HG03442 (cell line): ENCODE measurements around the gene IMPG2.
"Not testable (repeated sequence)": the region's sequence is repeated elsewhere in the genome, so short reads cannot be mapped to it uniquely, and the experiment has no call there.

ENCODE experiments used
- ATAC-seq: cut with Tn5 transposase; IDR thresholded peaks from one replicate; pipeline ENCODE4 v1.9.1; 2021; ENCODE audit warnings: mild to moderate bottlenecking, moderate library complexity; ENCODE audit not compliant: unreplicated experiment

The IMPG2 gene

DNA sequence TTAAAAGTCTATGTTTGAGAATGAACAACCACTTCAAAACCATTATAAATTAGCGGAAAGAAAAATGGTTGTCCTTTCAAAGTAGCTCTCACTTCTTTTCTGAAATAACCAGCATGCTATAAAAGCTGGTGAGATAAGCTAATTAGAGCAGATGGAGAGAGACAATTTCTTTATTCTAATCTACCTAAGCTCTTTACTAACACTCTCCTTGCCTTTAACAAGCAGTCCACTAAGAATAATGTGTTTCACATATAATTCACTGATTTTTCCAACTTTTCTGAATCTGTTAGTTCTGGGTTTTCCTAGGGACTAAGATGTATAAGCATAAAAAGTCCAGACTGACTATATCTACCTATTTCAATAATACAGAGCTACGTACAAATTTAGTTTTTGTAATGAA is at the start of gene IMPG2:
Gene IMPG2, minus strand, starts transcription at position 101 of the 400 bp plus-strand sequence. CDS start 203 bp downstream, outside the sequence.
- ATAC-seq: no peak

DNA sequence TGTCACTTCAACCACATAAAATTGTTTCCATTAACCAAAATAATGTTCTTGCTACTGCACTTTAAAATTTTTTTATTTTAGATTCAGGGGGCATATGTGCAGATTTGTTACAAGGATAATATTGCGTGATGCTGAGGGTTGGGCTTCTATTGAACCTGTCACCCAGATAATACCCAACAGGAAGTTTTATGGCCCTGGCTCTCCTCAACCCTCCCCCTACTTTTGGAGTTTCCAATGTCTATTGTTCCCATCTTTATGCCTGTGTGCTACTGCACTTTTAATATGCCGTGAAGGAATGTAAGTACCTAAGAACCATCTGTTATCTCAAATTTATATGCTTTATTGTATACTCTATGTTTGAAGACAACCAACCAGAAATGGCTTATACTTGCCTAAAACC is 42.0 kb upstream of the IMPG2 start:
- no peak for ATAC-seq

DNA sequence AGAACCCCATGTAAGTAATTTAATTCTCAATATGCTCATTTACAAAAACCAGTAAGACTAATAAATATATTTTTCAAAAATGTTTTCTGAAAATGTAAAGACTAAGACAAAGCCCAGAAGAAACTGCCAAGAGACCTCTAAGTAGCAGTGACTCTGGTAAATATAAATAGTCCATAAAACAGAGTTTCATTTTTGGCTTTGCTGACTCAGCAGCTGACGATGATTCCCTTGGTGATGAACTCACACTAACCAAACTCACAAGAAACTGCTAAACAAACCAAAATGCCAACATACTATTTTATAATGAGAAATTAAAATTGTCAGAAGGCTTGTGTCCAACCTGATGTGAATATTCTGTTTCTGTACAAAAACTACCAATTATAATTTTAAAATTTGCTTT is 31.5 kb upstream of the IMPG2 start:
- ATAC-seq: no peak

DNA sequence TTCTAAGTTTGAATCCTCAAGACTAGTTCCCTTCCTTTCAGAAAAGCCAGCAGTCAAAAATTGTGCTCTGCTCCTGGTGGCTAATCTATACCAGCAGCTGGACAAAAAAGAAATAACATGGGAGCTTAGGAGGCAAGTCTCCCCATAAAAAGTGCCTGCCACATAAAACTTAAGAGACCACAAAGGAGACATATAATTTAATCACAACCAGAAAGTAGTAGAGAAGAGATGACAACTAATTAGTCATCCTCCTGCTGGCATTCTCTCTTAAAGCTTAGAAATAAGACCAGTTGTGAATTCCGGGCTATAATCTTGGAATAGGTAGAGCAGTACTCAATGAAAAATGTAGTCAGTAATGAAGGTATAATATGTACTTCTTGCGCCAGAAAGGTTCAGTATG is 20.2 kb upstream of the IMPG2 start:
- no peak for ATAC-seq

DNA sequence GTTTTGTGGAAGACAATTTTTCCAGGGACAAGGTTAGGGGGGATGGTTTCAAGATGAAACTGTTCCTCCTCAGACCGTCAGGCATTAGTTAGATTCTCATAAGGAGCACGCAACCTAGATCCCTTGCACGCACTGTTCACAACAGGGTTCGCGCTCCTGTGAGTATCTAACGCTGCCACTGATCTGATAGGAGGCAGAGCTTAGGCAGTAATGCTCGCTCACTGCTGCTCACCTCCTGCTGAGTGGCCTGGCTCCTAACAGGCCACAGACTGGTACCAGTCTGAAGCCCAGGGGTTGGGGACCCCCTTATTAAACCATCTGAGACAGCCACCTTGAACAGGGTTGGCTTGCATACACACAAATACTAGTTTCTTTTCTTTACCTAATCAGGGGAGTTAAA is 13.5 kb upstream of the IMPG2 start:
- no peak for ATAC-seq

DNA sequence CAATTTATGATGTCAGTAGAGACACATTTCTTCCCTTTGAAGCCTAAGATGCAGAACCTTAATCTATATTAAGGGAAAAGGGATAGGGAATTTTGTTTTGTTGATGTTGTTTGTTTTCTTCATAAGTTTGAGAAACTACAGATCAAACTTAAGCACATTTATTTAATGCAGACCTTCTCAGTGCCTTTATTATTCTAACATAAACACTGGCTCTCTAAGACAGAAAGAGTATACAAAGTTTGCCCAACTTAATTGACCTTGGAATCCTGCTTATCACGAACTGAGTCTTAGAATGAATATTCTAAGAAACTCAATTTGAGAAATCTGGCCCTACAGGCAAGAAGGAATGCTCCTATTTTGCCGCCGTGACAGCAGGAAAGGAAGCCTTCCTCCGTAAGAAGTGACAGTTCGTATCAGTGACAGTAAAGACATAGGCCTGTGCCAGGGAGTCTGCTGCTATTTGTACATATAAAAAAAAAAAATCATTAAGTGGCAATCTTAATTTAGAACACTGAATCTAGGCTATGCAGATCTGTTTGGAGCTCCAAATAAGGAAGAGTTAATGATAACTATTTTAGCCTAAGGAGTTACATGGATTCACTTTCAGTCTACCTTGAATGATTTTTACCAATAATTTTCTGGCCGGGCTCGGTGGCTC is 8.8 kb upstream of the IMPG2 start:
- ATAC-seq: no peak

DNA sequence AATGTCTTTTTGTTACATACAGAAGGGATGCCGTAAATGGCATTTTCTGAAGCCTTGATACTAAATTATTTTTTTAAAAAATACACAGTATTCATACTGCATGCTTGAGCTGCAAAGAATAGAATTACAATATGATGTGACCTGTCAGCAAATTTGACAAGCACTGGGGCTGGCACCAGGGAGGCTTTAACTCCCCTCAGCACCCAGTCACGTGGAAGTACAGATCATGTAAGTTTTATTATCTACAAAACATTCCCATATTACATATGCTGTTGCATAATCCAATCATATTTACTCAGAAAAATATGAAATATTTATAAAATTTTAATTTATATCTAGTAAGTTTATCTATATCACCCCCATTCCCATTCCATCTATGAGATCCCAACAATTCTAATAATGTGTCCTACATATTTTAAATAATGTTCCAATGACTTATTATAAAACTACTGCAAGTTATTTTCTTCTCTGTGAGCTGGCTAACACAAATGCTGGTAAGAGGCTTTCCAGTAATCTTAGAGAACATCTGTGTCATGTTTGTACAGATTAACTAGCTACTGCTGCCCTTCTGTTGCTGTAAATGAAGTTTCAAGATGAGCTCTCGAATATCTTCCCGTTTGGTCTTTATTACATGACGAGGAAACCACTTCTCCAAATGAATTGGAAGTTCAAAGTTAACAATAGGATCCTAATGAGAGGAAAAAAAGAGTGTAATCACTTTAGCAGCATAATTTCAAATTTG is 5.2 kb upstream of the IMPG2 start:
- ATAC-seq: no peak

DNA sequence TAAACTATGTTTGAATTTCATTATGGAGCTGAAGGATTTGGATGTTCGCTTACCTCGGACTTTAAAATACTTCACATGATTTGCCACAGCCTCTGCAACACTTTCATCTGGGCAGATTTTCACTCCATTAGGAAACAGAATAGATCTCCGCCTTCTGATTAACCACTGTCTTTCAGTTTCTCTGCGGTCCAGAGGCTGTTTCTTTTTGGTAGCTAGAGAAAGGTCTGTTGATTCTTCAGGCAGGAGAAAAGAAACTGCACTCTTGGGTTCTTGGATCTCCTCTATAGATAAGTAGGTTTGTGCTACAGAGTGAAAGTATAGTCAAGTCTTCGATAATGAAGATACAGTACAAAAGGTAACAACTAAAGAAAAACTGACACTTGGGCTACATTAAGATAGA is 844 bp downstream of the IMPG2 start:
- no peak for ATAC-seq

DNA sequence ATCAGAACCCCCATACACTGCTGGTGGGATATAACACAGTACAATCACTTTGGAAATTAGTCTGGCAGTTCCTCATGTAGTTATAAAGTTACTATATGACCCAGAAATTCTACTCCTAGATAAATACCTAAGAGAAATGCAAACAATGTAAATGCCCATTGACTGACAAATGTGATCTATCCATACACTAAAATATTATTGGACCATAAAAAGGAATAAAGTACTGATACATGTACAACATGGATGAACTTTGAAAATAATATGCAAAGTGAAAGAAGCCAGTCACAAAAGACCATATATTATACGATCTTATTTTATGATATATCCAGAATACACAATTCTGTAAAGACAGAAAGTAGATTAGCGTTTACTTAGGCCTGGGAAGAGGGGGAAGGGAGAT is 7.8 kb downstream of the IMPG2 start:
- no peak for ATAC-seq

DNA sequence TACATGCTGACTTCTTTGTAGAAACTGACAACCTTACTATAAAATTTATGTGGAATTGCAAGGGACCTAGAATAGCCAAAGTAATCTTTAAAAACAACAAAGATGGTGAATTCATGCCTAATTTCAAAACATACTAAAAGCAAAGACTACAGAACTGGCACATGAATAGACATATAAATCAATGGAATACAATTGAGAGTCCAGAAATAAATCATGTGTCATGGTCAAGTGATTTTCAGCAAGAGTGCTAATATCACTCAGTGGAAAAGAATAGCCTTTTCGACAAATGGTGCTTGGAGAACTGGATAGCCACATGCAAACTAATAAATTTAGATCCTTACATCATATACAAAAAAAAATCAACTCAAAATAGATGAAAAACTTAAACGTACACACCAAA is 8.7 kb downstream of the IMPG2 start:
- no peak for ATAC-seq

DNA sequence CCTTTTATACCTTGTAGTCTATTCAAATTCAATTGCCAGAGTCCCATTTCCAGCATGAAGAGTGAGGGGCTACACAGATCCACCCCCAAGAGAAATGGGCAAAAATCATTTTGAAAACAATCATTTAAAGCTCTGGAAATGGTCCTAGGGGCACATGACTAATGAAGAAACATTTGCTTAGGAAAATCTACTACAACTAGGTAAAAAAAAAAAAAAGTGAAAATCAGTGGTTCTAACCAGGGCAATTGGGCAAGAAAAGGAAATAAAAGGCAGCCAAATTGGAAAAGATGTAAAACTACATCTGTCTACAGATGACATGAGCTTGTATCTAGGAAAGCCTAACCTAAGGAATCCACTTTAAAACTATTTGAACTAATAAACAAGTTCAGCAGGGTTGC is 9.4 kb downstream of the IMPG2 start:
- ATAC-seq: no peak

DNA sequence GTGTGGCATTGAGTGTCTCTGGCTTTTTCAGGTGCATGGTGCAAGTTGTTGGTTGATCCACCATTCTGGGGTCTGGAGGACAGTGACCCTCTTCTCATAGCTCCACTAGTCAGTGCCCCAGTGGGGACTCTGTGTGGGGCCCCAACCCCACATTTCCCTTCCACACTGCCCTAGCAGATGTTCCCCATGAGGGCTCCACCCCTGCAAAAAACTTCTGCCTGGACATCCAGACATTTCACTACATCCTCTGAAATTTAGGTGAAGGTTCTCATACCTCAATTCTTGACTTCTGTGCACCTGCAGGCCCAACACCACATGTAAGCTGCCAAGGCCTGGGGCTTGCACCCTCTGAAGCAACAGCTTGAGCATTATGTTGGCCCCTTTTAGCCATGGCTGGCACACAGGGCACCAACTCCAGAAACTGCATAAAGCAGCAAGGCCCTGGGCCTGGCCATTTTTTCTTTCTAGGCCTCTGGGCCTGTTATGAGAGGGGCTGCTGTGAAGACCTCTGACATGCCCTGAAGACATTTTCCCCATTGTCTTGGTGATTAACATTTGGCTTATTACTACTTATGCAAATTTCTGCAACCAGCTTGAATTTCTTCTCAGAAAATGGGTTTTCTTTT is 12.1 kb downstream of the IMPG2 start:
- ATAC-seq: not testable (repeated sequence)

DNA sequence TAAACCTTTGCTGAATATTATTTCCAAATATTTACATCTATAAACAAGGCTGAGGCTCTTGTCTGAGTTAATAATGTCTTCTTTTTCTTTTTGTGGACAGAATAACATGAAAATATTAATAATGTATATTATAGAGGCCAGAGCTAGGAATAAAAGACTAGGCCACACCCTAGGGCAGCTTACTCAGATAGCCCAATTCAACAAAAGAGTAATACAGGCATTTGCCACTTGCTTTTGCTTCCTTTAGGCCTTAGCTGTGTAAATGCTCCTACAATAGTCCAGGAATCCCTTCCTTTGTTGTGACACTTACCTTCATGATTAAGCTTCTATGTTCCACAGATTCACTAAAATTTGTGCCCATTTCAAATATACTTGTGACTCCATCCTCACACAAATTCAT is 16.5 kb downstream of the IMPG2 start:
- no peak for ATAC-seq

DNA sequence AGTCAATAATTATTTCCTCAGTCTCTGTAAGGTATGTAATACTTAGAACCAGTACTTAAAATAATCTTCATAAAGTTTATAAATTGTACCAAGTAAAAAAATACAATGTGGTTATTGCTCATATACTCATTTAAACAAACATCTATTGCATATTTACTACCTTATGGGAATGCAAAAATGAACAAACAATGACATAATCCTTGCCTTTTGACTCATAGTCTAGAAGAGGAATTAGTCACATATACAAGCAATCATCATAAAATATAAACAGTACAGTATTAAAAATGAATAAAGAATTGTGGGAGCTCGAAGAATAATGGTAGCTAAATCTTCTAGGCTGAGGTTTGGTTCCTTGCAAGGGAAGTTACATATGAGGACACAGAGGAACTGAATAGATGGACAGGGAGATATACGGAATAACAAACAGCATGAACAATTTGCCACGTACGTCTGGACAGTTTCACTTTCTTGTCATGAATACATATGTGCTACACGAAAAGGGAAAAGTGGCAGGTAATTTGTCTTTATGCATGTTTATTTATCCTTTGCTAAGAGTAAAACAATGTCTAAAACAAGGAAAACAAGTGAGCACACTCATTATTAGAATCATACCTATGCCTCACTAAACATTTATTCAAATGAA is 17.2 kb downstream of the IMPG2 start:
- no peak for ATAC-seq

DNA sequence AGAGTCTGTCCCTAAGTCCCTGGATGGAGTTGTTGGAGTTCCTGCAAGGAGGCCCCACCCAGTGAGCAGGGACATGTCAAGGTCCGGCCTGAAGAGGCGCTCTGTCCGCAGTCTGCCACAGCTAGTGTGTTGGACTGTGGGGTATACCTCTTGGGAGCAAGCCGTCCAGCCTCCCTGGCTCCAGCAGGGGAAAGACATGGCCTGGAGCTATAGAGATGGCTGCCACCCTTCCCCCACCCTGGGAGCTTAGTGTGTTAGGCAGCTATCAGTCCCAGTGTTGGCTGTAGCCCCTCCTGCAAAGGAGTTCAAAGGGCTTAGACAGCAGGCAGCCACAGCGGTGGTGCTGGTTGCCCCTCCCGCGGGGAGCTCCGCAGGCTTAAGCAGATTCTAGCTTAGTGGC is 20.3 kb downstream of the IMPG2 start:
- no peak for ATAC-seq

DNA sequence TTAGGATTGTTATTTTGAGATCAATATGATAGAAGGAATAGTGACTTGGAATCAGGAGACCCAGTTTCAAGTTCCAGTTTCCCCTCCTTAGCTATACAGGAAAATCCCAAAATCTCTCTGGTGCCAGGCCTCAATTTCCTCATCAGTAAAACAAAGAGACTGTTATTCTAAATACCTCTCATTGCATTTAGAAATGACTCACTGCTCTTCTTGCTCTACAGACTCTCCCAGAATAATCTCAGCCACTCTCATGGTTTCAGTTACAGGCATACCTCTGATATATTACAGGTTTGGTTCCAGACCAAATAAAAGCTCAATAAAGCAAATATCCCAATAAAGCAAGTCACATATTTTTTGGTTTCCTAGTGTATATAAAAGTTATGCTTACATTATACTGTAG is 28.3 kb downstream of the IMPG2 start:
- ATAC-seq: no peak

DNA sequence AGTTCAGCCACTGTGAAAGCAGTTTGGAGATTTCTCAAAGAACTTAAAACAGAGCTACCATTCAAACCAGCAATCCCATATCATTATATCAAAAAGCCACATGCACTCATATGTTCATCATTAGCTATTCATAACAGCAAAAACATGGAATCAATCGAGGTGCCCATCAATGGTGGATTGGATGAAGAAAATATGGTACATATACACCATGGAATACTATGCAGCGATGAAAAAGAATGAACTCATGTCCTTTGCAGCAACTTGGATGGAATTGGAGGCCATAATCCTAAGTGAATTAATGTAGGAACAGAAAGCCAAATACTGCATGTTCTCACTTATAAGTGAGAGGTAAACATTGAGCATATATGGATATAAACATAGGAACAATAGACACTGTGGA is 32.1 kb downstream of the IMPG2 start:
- ATAC-seq: no peak

DNA sequence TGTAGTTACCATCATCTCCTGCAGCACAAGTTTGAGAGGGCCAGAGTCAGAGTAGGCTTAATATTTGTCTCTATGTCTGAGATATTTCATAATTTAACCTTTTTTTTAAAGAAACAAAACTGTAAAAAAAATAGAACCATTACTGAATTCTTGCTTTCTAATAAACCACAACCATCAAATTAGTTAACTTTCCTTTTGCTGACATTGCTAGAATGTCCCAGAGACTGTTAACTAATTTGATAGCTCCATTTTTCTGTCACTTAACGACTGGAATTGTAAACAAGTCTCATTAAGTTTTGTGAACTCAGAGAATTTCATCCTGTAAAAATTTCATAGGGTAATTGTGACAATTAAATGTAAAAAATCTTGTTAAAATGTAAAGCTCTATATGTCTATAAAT is 35.6 kb downstream of the IMPG2 start:
- ATAC-seq: no peak

DNA sequence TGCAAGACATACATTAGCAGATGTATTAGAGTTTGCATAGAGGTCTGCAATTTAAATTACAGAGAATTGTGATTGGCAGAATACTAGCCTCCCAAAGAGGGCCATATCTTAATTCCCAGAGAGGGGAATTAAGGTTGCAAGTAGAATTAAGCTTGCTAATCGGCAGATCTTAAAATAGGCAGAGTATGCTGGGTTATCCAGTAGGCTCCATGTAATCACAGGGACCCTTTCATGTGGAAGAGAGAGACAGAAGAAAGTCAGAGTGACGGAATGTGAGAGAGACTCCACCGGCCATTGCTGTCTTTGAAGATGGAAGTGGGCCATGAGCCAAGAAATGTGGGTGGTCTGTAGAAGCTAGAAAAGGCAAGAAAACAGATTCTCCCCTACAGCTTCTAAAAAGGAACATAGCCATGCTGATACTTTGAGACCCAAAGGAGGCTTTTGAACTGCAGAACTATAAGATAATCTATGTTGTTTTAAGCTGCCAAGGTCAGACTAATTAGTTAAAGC is 38.8 kb downstream of the IMPG2 start:
- ATAC-seq: no peak

DNA sequence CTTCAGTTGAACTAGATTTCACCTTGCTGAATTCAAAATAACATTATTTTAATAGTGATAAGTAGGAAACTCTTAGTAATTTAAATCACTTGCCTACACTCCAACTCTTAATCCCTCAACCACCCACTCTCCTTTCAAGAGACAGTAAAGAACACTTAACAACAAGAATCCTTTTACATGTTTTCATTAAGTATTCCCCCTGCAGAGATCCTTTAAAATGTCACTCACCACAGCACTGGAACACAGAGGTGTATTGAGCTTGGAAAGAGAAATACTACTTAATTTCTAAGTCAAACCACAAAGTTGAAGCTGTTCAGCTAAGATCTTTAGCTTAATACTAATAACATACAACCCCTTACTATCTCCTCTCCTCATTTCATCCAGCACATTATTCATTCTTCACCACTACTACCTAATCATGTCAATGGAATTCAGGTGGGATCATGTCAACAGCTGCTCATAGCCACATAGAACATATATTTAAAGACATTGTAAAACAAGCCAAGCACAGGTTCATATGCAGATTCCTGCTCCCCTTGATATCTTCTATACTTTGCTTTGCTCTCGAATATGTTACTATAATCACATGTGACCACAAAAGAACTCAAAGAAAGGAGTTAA is 40.5 kb downstream of the IMPG2 start:
- no peak for ATAC-seq

DNA sequence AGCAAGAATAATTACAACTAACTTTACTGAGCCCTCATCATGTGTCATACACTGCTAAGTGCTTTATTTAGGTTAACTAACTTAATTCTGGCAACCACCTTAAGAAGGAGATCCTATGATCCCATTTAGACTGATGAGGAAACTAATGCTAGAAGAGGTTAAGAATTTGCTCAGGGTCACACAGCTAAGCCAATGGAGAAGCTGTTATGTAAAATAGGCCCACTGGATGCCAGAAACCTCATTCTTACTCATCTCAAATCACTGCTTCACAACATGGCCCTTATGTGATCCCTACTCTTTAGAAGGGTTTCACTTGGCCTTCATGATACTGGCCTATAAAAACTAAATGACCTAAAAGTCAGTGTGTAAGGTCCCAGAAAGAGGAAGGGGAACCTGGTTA is 41.2 kb downstream of the IMPG2 start:
- ATAC-seq: no peak
